HepG2 (cell line): ENCODE results near the gene LRIF1. TPM values are rescaled to one million over a fixed set of nuclear protein-coding genes. Genes with fewer than 3 reads are reported as not detected.

Experiments used
- MEF2D ChIP-seq: sonication (generic); formaldehyde crosslinking; IDR thresholded peaks from 2 replicates; pipeline ENCODE4 v1.5.1; 2020; ENCODE audit warnings: mild to moderate bottlenecking, missing genetic modification reagents
- PCBP1 ChIP-seq: fragments of 200-400 bp; formaldehyde crosslinking; IDR thresholded peaks from 2 replicates; pipeline ENCODE4 v1.6.1; 2017; ENCODE audit warnings: mild to moderate bottlenecking, low read depth, low read length, borderline replicate concordance
- ZHX2 ChIP-seq, 2 experiments: sonication (generic) in 1 of 2; formaldehyde crosslinking in 1 of 2; IDR thresholded peaks; 2 replicates each; pipeline versions ENCODE4 v1.6.1 to v1.9.0; 2014 to 2022; ENCODE audit warnings: antibody characterized with exemption in 1 of 2, borderline replicate concordance in 1 of 2, inconsistent platforms in 1 of 2, low read depth in 1 of 2, missing genetic modification reagents in 1 of 2
- ZNF276 ChIP-seq: sonication (generic); formaldehyde crosslinking; IDR thresholded peaks from 2 replicates; pipeline ENCODE4 v1.4.0; 2020; ENCODE audit warnings: mild to moderate bottlenecking, low read depth, missing genetic modification reagents
- ZNF639 ChIP-seq: conservative IDR thresholded peaks from 2 replicates; pipeline ENCODE4 v1.6.1; 2018; ENCODE audit warnings: missing genetic modification reagents
- ZNF740 ChIP-seq: sonication (generic); formaldehyde crosslinking; IDR thresholded peaks from 2 replicates; pipeline ENCODE4 v1.4.0; 2020; ENCODE audit warnings: missing genetic modification reagents
- polyA plus RNA-seq, 8 experiments: library from polyadenylated mRNA; depleted of rRNA in 3 of 8; stranded (reverse) in 7 of 8; unstranded in 1 of 8; fragments of >200 nt; fragmentation: Illumina TruSeq in 4 of 8; extraction: Trizol in 4 of 8; gene quantifications; 2 replicates each; pipeline versions ENCODE4 v1.2.1 to v1.2.3, GENCODE V29; 2011 to 2016; ENCODE audit warnings: low read depth in 4 of 8, missing spikeins in 1 of 8, mixed read lengths in 1 of 8; ENCODE audit not compliant: insufficient read depth in 1 of 8
- total RNA-seq, 5 experiments: library from RNA; depleted of rRNA; stranded (reverse); fragments of >200 nt; fragmentation: Illumina TruSeq; extraction: Trizol; gene quantifications; 2 replicates each; pipeline ENCODE4 v1.2.3, GENCODE V29; 2016; ENCODE audit warnings: low read depth in 1 of 5

LRIF1 gene
- total and polyA plus RNA-seq, 2 of the 13 experiments (the other 11 are each of a cell fraction or from before 2014, with no cell fraction given): 18.4 to 42.4 TPM

GRCh38 chr1:110948038-110948810 is 15.5 kb downstream of the LRIF1 start (continued):
- TF ChIP-seq ZHX2 (IDR thresholded peaks at IDR 0.05; ENCODE audit: low read depth): no peak
- TF ChIP-seq ZHX2 (CRISPR knock-in tag; IDR thresholded peaks at IDR 0.05; ENCODE audit: borderline replicate concordance): no peak
- TF ChIP-seq ZNF740 (CRISPR knock-in tag): no peak
- no peak for TF ChIP-seq PCBP1
- no peak for TF ChIP-seq ZNF639 (CRISPR knock-in tag)
- no peak for TF ChIP-seq ZNF276 (CRISPR knock-in tag)
- TF ChIP-seq MEF2D (CRISPR knock-in tag): no peak
- TF ChIP-seq, all 625 proteins: peak for 0
